NCI-H1436 (cell line): ENCODE results near the gene ATP13A3.

ENCODE experiments used
- DNase-seq: peaks from one replicate; lab custom pipeline; 2025; lab: John Stamatoyannopoulos, UW

Gene ATP13A3

GRCh38 chr3:194439881-194440550, 46.8 kb downstream of the ATP13A3 start:
- no peak for DNase-seq

- no peak for DNase-seq
Measured at GRCh38 chr3:194434503-194434902, 52.3 kb downstream of the ATP13A3 start.

- DNase-seq = no peak
Measured at GRCh38 chr3:194431554-194431953, 55.2 kb downstream of the ATP13A3 start.

- DNase-seq = no peak
Measured at GRCh38 chr3:194425399-194425798, 61.4 kb downstream of the ATP13A3 start.

GRCh38 chr3:194424953-194425352, 61.8 kb downstream of the ATP13A3 start:
- DNase-seq = no peak

GRCh38 chr3:194424373-194424772, 62.4 kb downstream of the ATP13A3 start:
- DNase-seq = no peak

GRCh38 chr3:194423317-194423716, 63.5 kb downstream of the ATP13A3 start:
- DNase-seq = no peak

- DNase-seq = no peak
Measured at GRCh38 chr3:194422188-194422587, 64.6 kb downstream of the ATP13A3 start.

GRCh38 chr3:194418671-194419070, 68.1 kb downstream of the ATP13A3 start:
- no peak for DNase-seq

GRCh38 chr3:194407423-194407822, 79.4 kb downstream of the ATP13A3 start:
- DNase-seq = no peak

- DNase-seq = no peak
Measured at GRCh38 chr3:194405766-194406165, 81.0 kb downstream of the ATP13A3 start.

GRCh38 chr3:194404365-194405140, 82.2 kb downstream of the ATP13A3 start:
- peak; percentile 67 for DNase-seq

- no peak for DNase-seq
Measured at GRCh38 chr3:194401868-194402329, 84.9 kb downstream of the ATP13A3 start.

GRCh38 chr3:194401346-194401745, 85.5 kb downstream of the ATP13A3 start:
- no peak for DNase-seq

GRCh38 chr3:194399874-194400411, 86.9 kb downstream of the ATP13A3 start:
- no peak for DNase-seq

GRCh38 chr3:194399166-194399565, 87.6 kb downstream of the ATP13A3 start, which contains the start of gene GP5:
TSS of gene GP5 (minus strand) at chr3:194399266. CDS start at chr3:194398282, 984 bp downstream.
- DNase-seq = no peak

- DNase-seq = no peak
Measured at GRCh38 chr3:194397757-194398312, 89.0 kb downstream of the ATP13A3 start.

GRCh38 chr3:194396859-194397756, 89.7 kb downstream of the ATP13A3 start:
- no peak for DNase-seq

- no peak for DNase-seq
Measured at GRCh38 chr3:194396539-194396858, 90.3 kb downstream of the ATP13A3 start.

GRCh38 chr3:194395778-194396538, 90.8 kb downstream of the ATP13A3 start:
- no peak for DNase-seq

- DNase-seq = peak; percentile 85
Measured at GRCh38 chr3:194395212-194395611, 91.6 kb downstream of the ATP13A3 start.
